SHP77 (cell line): ENCODE measurements around the gene SMPDL3A.

ENCODE experiments used
- DNase-seq, 2 experiments: peaks; one replicate each; lab custom pipeline; 2025; lab: John Stamatoyannopoulos, UW

Gene SMPDL3A

GRCh38 chr6:122803171-122803661 lies 14.2 kb downstream of the SMPDL3A start:
- no peak for DNase-seq

GRCh38 chr6:122804962-122805485 lies 16.0 kb downstream of the SMPDL3A start:
- no peak for DNase-seq

GRCh38 chr6:122806291-122806690 lies 17.2 kb downstream of the SMPDL3A start:
- no peak for DNase-seq

GRCh38 chr6:122808121-122808885 lies 19.2 kb downstream of the SMPDL3A start:
- DNase-seq, result no peak

GRCh38 chr6:122809001-122809400 lies 19.9 kb downstream of the SMPDL3A start:
- DNase-seq, result no peak

GRCh38 chr6:122809691-122810090 lies 20.6 kb downstream of the SMPDL3A start:
- no peak for DNase-seq

GRCh38 chr6:122810189-122810588 lies 21.1 kb downstream of the SMPDL3A start:
- DNase-seq, result no peak

- peak in 1 of 2 experiments; percentile 50 for DNase-seq
These were observed 28.3 kb downstream of the SMPDL3A start for GRCh38 chr6:122817358-122817757.

GRCh38 chr6:122817766-122818165 lies 28.7 kb downstream of the SMPDL3A start:
- DNase-seq, result peak; percentile 4 to 7

- DNase-seq, result no peak
These were observed 29.8 kb downstream of the SMPDL3A start for GRCh38 chr6:122818866-122819265.

- DNase-seq, result no peak
These were observed 32.0 kb downstream of the SMPDL3A start for GRCh38 chr6:122821095-122821494.

GRCh38 chr6:122825163-122825562 lies 36.1 kb downstream of the SMPDL3A start:
- no peak for DNase-seq

- DNase-seq, result no peak
These were observed 40.4 kb downstream of the SMPDL3A start for GRCh38 chr6:122829456-122829855.

- DNase-seq, result no peak
These were observed 42.5 kb downstream of the SMPDL3A start for GRCh38 chr6:122831511-122831910.

GRCh38 chr6:122832459-122832858 lies 43.4 kb downstream of the SMPDL3A start:
- DNase-seq, result no peak

- no peak for DNase-seq
These were observed 44.0 kb downstream of the SMPDL3A start for GRCh38 chr6:122833021-122833491.

GRCh38 chr6:122838060-122838780 lies 49.2 kb downstream of the SMPDL3A start:
- DNase-seq, result no peak

- peak; percentile 38 to 65 for DNase-seq
These were observed 50.4 kb downstream of the SMPDL3A start for GRCh38 chr6:122839472-122839871.

GRCh38 chr6:122839906-122840305 lies 50.8 kb downstream of the SMPDL3A start:
- no peak for DNase-seq

- no peak for DNase-seq
These were observed 56.4 kb downstream of the SMPDL3A start for GRCh38 chr6:122845464-122845863.

GRCh38 chr6:122845916-122846612 lies 57.0 kb downstream of the SMPDL3A start:
- DNase-seq, result no peak
